HG03575 (cell line): Measurements from ENCODE around the gene PIP5K1A.

Source experiments
- ATAC-seq: cut with Tn5 transposase; IDR thresholded peaks from one replicate; pipeline ENCODE4 v1.9.1; 2021; ENCODE audit not compliant: unreplicated experiment, insufficient number of reproducible peaks, low FRiP score; ENCODE audit errors: extremely low read depth

PIP5K1A gene, protein sequence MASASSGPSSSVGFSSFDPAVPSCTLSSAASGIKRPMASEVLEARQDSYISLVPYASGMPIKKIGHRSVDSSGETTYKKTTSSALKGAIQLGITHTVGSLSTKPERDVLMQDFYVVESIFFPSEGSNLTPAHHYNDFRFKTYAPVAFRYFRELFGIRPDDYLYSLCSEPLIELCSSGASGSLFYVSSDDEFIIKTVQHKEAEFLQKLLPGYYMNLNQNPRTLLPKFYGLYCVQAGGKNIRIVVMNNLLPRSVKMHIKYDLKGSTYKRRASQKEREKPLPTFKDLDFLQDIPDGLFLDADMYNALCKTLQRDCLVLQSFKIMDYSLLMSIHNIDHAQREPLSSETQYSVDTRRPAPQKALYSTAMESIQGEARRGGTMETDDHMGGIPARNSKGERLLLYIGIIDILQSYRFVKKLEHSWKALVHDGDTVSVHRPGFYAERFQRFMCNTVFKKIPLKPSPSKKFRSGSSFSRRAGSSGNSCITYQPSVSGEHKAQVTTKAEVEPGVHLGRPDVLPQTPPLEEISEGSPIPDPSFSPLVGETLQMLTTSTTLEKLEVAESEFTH

DNA sequence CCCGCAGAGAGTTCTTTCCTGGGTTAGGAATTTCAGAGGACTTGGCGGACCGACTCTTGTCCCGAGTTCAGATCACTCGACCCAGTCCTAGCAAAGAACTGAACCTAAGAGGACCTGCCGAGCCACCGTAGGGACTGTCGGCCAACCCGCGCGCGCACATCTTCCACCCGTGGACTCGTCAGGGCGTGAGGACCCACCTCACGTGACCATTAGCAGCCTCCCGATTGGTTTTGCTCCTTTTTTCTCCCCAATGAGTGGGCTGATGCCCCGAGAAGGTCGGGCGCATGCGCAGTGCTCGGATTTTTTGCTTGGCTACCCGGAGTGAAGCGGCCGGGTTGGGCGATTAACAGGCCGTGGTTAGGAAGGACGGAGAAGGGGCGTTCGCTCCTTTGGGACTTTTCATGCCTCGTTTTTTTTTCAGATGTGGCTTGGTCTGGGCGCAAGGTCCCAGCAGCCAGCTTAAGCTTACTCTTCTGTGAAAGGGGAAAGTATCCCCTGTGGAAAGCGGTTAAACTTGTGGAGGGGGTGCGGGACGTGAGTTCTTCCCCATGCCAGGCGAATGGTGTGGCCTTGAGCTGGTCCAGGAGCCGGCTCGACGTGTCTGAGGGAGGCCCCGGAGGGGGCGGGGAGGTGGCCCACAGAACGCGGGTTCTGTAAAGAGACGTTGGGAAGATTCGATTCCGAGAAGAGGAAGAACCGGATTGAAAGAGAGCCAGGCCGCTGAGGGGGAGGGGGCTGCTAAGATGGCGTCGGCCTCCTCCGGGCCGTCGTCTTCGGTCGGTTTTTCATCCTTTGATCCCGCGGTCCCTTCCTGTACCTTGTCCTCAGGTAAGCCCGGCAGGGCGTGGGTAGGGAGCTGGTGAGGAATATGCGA, at the start of gene PIP5K1A:
TSS of gene PIP5K1A (plus strand) at position 299 of the 874 bp plus-strand sequence. CDS start at position 744, 445 bp downstream.
- ATAC-seq, result no peak

DNA sequence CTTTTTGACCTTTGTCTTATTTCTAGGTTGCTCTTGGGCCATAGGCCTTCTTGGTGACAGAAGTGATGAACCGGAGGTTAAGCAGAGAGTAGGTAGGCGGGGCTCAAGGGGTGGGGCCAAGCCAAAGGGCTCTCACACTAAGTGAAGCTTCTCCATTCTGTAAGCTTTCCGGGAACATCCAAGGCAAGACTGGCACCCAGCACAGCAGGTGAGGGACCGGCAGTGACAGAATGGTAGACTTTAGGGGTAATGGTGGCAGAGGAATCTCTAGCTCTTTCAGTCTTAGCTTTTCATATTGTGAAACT, 41.9 kb upstream of the PIP5K1A start, which contains the start of gene TNFAIP8L2:
TSS of gene TNFAIP8L2 (plus strand) at position 135 of the 305 bp plus-strand sequence. CDS start 2,049 bp downstream, outside the sequence.
- no peak for ATAC-seq

- no peak for ATAC-seq
Observed at GRCh38 chr1:151157067-151157531, 41.3 kb upstream of the PIP5K1A start.

DNA sequence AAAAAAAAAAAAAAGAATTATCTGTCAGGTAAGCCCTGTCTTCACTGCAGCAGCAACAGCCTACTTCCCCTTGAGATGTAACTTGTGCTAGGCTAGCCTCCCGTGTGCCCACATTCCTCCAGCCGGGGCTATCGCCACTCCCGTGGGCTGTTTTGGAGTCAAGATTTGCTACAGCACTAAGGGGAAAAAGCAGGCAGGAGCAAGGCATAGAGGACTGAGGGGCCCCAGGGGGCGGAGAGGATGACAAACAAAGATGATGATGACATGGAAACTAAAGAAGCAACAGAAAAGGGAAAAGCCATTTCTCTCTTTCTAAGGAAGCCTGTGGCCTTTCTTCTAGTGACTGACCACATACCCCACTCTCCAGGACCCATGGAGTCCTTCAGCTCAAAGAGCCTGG, 40.0 kb upstream of the PIP5K1A start:
- no peak for ATAC-seq

GRCh38 chr1:151158751-151159251, 39.6 kb upstream of the PIP5K1A start:
- no peak for ATAC-seq

GRCh38 chr1:151159373-151159772, 39.0 kb upstream of the PIP5K1A start:
- ATAC-seq, result no peak

DNA sequence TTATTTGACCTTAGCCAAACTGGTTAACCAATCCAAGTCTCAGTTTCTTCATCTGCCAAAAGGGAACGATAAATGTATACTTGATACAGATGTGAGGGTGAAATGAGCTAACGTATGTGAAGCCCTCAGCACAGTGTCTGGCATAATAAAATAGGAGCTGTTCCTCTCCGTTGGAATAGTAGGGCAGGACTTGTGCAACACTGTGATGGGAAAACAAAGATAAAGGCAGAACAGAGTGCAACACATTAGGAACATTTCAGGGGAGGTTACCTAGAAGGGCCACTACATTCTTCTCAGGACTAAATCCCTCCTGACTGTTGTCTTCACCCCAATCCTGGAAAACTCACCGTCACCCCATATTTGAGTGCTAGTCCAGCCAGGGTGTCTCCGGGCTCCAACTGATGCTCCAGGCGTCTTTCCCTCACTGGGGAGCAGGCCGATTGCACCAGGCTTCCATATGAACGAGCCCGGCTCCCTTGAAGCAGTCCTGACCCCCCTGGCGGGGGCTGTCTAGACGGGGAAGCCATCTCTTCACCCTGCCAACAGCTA, 33.5 kb upstream of the PIP5K1A start:
- ATAC-seq, result no peak

GRCh38 chr1:151165281-151165737, 33.0 kb upstream of the PIP5K1A start:
- no peak for ATAC-seq

DNA sequence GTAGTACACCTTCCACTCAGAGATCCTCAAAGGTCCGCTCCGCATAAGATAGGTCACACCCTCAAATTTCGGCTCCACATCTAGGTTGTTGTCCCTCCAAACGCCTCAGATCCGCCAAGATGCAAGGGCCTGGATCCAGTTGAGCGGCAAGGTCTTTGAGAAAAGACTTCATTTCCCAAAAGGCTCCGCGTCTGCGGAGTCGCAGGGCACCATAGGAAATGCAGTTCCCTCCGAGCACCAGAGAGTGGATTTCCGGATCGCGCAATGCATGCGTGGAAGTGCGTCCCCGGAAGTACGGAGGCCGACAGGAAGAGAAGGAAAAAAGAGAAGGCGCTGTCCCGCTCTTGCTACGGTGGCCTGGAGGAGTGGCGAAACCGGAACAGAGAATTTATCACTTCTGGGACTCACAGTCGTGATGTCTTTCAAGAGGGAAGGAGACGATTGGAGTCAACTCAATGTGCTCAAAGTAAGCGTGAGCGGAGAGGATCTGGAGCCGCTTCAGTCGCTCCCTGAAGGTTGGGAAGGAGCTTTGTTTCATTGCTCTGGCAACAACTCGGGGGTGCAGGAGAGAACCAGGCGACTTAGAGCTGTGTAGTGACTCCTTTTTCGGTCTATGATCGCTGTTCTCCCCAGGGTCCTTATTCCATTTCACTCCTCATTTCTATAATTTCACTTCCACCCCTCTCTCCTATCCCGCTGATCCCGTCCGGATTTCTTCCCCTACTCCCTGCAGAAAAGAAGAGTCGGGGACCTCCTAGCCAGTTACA, 32.4 kb upstream of the PIP5K1A start, which contains the start of the genes LYSMD1 and SCNM1:
TSS of gene LYSMD1 (minus strand) at position 165 of the 767 bp plus-strand sequence. CDS start 644 bp downstream, outside the sequence.
TSS of gene SCNM1 (plus strand) at position 407 of the 767 bp plus-strand sequence. CDS start at position 416, 9 bp downstream.
- ATAC-seq, result no peak

DNA sequence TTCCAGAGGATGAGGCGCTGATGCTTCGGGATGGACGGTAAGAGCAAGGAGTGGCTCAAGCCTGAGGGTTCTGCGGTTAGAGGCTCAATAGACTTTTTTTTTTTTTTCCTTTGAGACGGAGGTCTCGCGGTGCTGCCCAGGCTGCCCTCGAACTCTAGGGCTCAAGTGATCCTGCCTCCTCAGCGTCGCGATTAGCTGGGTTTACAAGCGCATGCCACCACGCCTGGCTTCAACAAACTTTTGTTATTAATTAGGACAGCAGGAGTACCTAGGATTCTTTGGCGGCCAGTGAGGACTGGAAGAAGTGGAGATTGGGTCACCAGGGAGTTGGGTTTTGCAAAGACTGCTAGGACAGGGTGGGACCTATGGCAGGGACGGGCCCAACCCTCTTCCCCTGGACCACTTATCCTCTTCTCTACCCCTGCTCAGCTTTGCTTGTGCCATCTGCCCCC, 31.8 kb upstream of the PIP5K1A start:
- no peak for ATAC-seq

DNA sequence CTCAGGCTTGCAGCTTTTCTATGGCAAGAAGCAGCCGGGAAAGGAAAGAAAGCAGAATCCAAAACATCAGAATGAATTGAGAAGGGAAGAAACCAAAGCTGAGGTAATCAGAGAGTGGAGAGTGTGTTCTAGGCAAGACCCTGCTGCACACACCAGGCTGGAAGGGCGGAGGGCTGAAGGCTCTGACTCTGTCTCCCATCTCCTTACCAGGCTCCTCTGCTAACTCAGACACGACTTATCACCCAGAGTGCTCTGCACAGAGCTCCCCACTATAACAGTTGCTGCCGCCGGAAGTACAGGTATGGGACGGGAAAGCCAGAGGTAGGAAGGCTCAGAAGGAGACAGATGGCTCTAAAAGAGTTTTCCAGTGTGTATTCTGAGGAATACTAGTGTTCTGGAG, 31.2 kb upstream of the PIP5K1A start:
- no peak for ATAC-seq

- no peak for ATAC-seq
Observed at GRCh38 chr1:151171190-151171589, 27.2 kb upstream of the PIP5K1A start.

GRCh38 chr1:151175041-151175741, 23.2 kb upstream of the PIP5K1A start:
- no peak for ATAC-seq

DNA sequence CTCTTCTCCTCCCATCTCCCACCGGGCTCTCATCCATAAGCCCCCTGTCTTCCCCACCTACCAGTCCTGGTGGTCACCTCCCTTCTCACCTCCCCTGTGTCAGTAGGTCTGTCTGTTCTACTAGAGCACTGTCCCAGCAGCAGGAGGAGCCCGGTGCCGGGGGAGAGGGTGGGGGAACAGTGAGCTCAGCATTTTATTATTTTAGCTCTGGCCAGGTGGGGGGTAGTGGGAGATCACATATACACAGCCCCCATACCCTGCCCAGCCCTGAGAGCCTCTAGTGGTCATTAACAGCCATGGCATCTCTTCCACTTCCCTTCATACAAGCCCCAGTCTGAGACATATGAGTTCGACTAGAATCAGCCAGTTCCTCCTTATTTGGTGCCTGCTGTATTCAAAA, 22.5 kb upstream of the PIP5K1A start, which contains the start of gene TMOD4:
TSS of gene TMOD4 (minus strand) at position 119 of the 400 bp plus-strand sequence. CDS start 1,106 bp downstream, outside the sequence.
- no peak for ATAC-seq

- no peak for ATAC-seq
Observed at GRCh38 chr1:151176514-151177045, 21.8 kb upstream of the PIP5K1A start.

- ATAC-seq, result no peak
Observed at GRCh38 chr1:151184211-151184610, 14.1 kb upstream of the PIP5K1A start.

GRCh38 chr1:151187205-151187604, 11.1 kb upstream of the PIP5K1A start:
- ATAC-seq, result no peak
